ENCODE measurements around the gene NEURL1.

- TF ChIP-seq CTCF (conservative IDR thresholded peaks at IDR 0.05) (no peak), EZH2 (IDR thresholded peaks at IDR 0.05; ENCODE audit: low read depth) (no peak)
Measured at GRCh38 chr10:103622286-103622685, 128.8 kb downstream of the NEURL1 start.
